Keratinocyte (primary cell): Measurements from ENCODE around the gene EXOC4. TPM values are rescaled to one million over a fixed set of nuclear protein-coding genes. Genes with fewer than 3 reads are reported as not detected.

Experiments used
- DNase-seq: peaks from one replicate; pipeline ENCODE4 v3.0.0-alpha.2; 2011; ENCODE audit warnings: low read depth, missing footprints, low spot score
- FAIRE-seq: peaks from 2 replicates; lab custom pipeline; 2011; peaks lifted over from hg19 to GRCh38; lab: Jason Lieb, UNC
- H2AFZ ChIP-seq: 2 replicates; pipeline ENCODE4 v1.6.0; 2012; ENCODE audit warnings: low read length, control low read depth, inconsistent platforms; ENCODE audit not compliant: control insufficient read depth
- H3K27ac ChIP-seq: 2 replicates; pipeline ENCODE4 v1.5.1; 2011; ENCODE audit warnings: low read length; ENCODE audit not compliant: control insufficient read depth, insufficient read depth
- H3K27me3 ChIP-seq: 3 replicates; pipeline ENCODE4 v1.6.0; 2011; ENCODE audit warnings: low read length; ENCODE audit not compliant: control insufficient read depth, insufficient read depth; ENCODE audit errors: extremely low read depth
- H3K36me3 ChIP-seq, 2 experiments: 2 replicates in 1 of 2; 3 replicates in 1 of 2; pipeline ENCODE4 v1.5.1; 2011; ENCODE audit warnings: low read length in 2 of 2, mild to moderate bottlenecking in 1 of 2; ENCODE audit not compliant: control insufficient read depth in 2 of 2, insufficient read depth in 2 of 2; ENCODE audit errors: extremely low read depth in 1 of 2
- H3K4me1 ChIP-seq: 3 replicates; pipeline ENCODE4 v1.5.1; 2011; ENCODE audit warnings: low read length; ENCODE audit not compliant: control insufficient read depth, insufficient read depth; ENCODE audit errors: extremely low read depth
- H3K4me2 ChIP-seq: 3 replicates; pipeline ENCODE4 v1.6.0; 2011; ENCODE audit warnings: low read depth, low read length; ENCODE audit not compliant: control insufficient read depth, insufficient read depth; ENCODE audit errors: extremely low read depth
- H3K4me3 ChIP-seq, 3 experiments: fragments of 200-600 bp in 1 of 3; sonication (generic) in 1 of 3; 2 replicates in 2 of 3; 3 replicates in 1 of 3; pipeline ENCODE4 v1.5.1; 2011 to 2016; ENCODE audit warnings: low read length in 3 of 3, mild to moderate bottlenecking in 3 of 3, control low read depth in 2 of 3, inconsistent platforms in 1 of 3, low read depth in 1 of 3, mixed read lengths in 1 of 3, mixed run types in 1 of 3, moderate library complexity in 1 of 3; ENCODE audit not compliant: control insufficient read depth in 2 of 3, insufficient read depth in 2 of 3; ENCODE audit errors: extremely low read depth in 1 of 3
- H3K79me2 ChIP-seq: 2 replicates; pipeline ENCODE4 v1.6.0; 2012; ENCODE audit warnings: low read length; ENCODE audit not compliant: control insufficient read depth, insufficient read depth
- H3K9ac ChIP-seq: 3 replicates; pipeline ENCODE4 v1.6.0; 2011; ENCODE audit warnings: low read length; ENCODE audit not compliant: control insufficient read depth, insufficient read depth; ENCODE audit errors: extremely low read depth
- H3K9me1 ChIP-seq: 3 replicates; pipeline ENCODE4 v1.6.0; 2011; ENCODE audit warnings: low read length; ENCODE audit not compliant: control insufficient read depth, insufficient read depth; ENCODE audit errors: extremely low read depth
- H3K9me3 ChIP-seq: 2 replicates; pipeline ENCODE4 v1.5.1; 2012; ENCODE audit warnings: low read depth, low read length; ENCODE audit not compliant: control insufficient read depth
- H4K20me1 ChIP-seq: 3 replicates; pipeline ENCODE4 v1.6.0; 2011; ENCODE audit warnings: low read length; ENCODE audit not compliant: control insufficient read depth, insufficient read depth; ENCODE audit errors: extremely low read depth
- EZH2 ChIP-seq: IDR thresholded peaks from one replicate; pipeline ENCODE4 v1.6.1; 2012; ENCODE audit warnings: inconsistent platforms, mild to moderate bottlenecking, low read length, moderate library complexity
- dilution Hi-C: fragments of 300-500 bp; cut with MboI; formaldehyde crosslinking; loops from one replicate; pipeline ENCODE4 v1.7.0; 2020; ENCODE audit warnings: low sequenced_read_pairs; ENCODE audit not compliant: extremely low pct_ligation_motif_present
- polyA plus RNA-seq, 5 experiments: library from polyadenylated mRNA; depleted of rRNA in 3 of 5; stranded (reverse) in 3 of 5; stranded (forward) in 1 of 5; unstranded in 1 of 5; fragments of >200 nt; gene quantifications; 1 replicate in 1 of 5; 2 replicates in 3 of 5; 3 replicates in 1 of 5; pipeline versions ENCODE4 v1.2.1 to v1.2.3, GENCODE V29; 2011 to 2012; ENCODE audit warnings: missing spikeins in 2 of 5, low read depth in 1 of 5, low replicate concordance in 1 of 5
- TF ChIP-seq, protein P1 (sequence below), 3 experiments: IDR thresholded peaks in 1 of 3; conservative IDR thresholded peaks in 1 of 3; optimal IDR thresholded peaks in 1 of 3; 2 replicates in 2 of 3; 3 replicates in 1 of 3; pipeline versions ENCODE3 to v1.5.1; 2011; ENCODE audit warnings: low read length in 3 of 3, mild to moderate bottlenecking in 3 of 3, moderate library complexity in 2 of 3, control low read depth in 1 of 3, inconsistent platforms in 1 of 3; ENCODE audit not compliant: insufficient read depth in 2 of 3; ENCODE audit errors: extremely low read depth in 1 of 3

The EXOC4 gene
- polyA plus RNA-seq, 1 donor (not counting 4 experiments of a cell fraction or from before 2014, with no cell fraction given) = 52.6 TPM

DNA sequence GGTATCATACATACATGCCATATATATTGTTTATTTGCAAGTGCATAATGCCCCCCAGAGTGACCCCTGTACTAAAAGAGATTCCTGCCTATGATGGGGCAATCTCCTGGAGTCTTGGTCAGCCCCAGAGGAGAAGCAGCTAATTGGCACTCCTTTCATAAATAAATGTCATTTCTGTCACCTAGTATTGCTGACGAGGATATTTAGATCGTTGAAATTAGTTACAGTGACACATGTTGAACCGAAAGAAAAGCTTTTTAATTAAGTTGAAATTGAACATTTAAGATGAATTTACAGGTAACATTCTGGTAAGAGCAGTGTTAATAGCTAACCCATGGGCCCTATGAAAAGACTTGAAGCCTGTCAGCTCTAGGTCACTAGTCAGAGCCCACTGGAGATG lies 663.7 kb downstream of the EXOC4 start:
- H4K20me1 ChIP-seq = no peaks in the 10 kb centered on the region
- no peak overlapping the region for H3K4me2 ChIP-seq
- peaks cover 1% of the 10 kb centered on the region for H3K9me3 ChIP-seq
- no peak overlapping the region for H3K9ac ChIP-seq
- no peak for FAIRE-seq
- dilution Hi-C loops = no loop called here
- no peak overlapping the region for H3K27ac ChIP-seq
- TF ChIP-seq, protein P1, sequence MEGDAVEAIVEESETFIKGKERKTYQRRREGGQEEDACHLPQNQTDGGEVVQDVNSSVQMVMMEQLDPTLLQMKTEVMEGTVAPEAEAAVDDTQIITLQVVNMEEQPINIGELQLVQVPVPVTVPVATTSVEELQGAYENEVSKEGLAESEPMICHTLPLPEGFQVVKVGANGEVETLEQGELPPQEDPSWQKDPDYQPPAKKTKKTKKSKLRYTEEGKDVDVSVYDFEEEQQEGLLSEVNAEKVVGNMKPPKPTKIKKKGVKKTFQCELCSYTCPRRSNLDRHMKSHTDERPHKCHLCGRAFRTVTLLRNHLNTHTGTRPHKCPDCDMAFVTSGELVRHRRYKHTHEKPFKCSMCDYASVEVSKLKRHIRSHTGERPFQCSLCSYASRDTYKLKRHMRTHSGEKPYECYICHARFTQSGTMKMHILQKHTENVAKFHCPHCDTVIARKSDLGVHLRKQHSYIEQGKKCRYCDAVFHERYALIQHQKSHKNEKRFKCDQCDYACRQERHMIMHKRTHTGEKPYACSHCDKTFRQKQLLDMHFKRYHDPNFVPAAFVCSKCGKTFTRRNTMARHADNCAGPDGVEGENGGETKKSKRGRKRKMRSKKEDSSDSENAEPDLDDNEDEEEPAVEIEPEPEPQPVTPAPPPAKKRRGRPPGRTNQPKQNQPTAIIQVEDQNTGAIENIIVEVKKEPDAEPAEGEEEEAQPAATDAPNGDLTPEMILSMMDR (optimal IDR thresholded peaks at IDR 0.05 in 1 of 3, IDR thresholded peaks at IDR 0.05 in 1 of 3, conservative IDR thresholded peaks at IDR 0.05 in 1 of 3; ENCODE audit: extremely low read depth in 1 of 3, insufficient read depth in 2 of 3, low read length in 3 of 3) = no peak
- no peak for TF ChIP-seq EZH2
- no peak overlapping the region for H2AFZ ChIP-seq
- DNase-seq = no peak
- no peaks in the 10 kb centered on the region for H3K79me2 ChIP-seq
- H3K27me3 ChIP-seq = no peaks in the 10 kb centered on the region
- H3K4me1 ChIP-seq = peaks cover 30% of the 10 kb centered on the region
- H3K36me3 ChIP-seq = no peaks in the 10 kb centered on the region
- no peak overlapping the region for H3K4me3 ChIP-seq
- no peaks in the 10 kb centered on the region for H3K9me1 ChIP-seq

DNA sequence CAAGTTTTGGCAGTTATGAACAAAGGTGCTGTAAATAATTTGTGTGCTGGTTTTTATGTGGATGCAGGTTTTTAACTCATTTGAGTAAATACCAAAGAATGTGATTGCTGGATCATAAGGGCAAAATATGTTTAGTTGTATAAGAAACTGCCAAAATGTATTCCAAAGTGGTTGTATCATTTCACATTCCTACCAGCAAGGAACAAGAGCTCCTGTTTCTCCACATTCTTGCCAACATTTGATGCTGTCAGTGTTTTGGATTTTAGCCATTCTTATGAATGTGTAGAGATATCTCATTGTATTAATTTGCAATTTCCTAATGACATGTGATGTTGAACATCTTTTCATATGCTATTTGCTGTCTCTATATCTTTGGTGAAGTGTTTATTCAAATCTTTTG lies 666.9 kb downstream of the EXOC4 start:
- no peak overlapping the region for H2AFZ ChIP-seq
- no peaks in the 10 kb centered on the region for H3K79me2 ChIP-seq
- TF ChIP-seq, protein P1 (optimal IDR thresholded peaks at IDR 0.05 in 1 of 3, IDR thresholded peaks at IDR 0.05 in 1 of 3, conservative IDR thresholded peaks at IDR 0.05 in 1 of 3; ENCODE audit: extremely low read depth in 1 of 3, insufficient read depth in 2 of 3, low read length in 3 of 3) = no peak
- no peak overlapping the region for H3K9ac ChIP-seq
- H3K4me3 ChIP-seq = no peak overlapping the region
- H3K27me3 ChIP-seq = no peaks in the 10 kb centered on the region
- H3K9me1 ChIP-seq = no peaks in the 10 kb centered on the region
- peaks cover 1% of the 10 kb centered on the region for H3K9me3 ChIP-seq
- DNase-seq = no peak
- no peak for FAIRE-seq
- no peaks in the 10 kb centered on the region for H3K36me3 ChIP-seq
- peaks cover 6% of the 10 kb centered on the region for H3K4me1 ChIP-seq
- H3K27ac ChIP-seq = no peak overlapping the region
- H3K4me2 ChIP-seq = no peak overlapping the region
- no peaks in the 10 kb centered on the region for H4K20me1 ChIP-seq
- dilution Hi-C loops = no loop called here
